CD14-positive monocyte (primary cell): Measurements from ENCODE around the gene DGUOK. TPM values are rescaled to one million over a fixed set of nuclear protein-coding genes. Genes with fewer than 3 reads are reported as not detected.

ENCODE experiments used
- DNase-seq, 3 donors: peaks; one replicate each; pipeline ENCODE4 v3.0.0-alpha.2; 2011 to 2022
- H2AFZ ChIP-seq: 2 replicates; pipeline ENCODE4 v1.6.0; 2012; ENCODE audit warnings: mild to moderate bottlenecking, low read depth, low read length, inconsistent platforms; ENCODE audit not compliant: insufficient read depth, poor library complexity, severe bottlenecking
- H3K27ac ChIP-seq, 2 donors: 1 replicate in 1 of 2; 2 replicates in 1 of 2; pipeline ENCODE4 v1.5.1; 2012 to 2013; ENCODE audit warnings: low read length in 2 of 2, control low read depth in 1 of 2, inconsistent platforms in 1 of 2, low read depth in 1 of 2, mild to moderate bottlenecking in 1 of 2
- H3K27me3 ChIP-seq, 2 donors: one replicate each; pipeline versions ENCODE4 v1.6.0 to v1.6.1; 2011 to 2013; ENCODE audit warnings: low read length in 2 of 2; ENCODE audit not compliant: control insufficient read depth in 2 of 2, insufficient read depth in 2 of 2
- H3K36me3 ChIP-seq, 2 donors: replicated peaks in 1 of 2; 1 replicate in 1 of 2; 2 replicates in 1 of 2; pipeline versions ENCODE4 v1.5.1 to v1.6.1; 2012 to 2013; ENCODE audit warnings: low read length in 2 of 2, control low read depth in 1 of 2, inconsistent platforms in 1 of 2, mild to moderate bottlenecking in 1 of 2; ENCODE audit not compliant: insufficient read depth in 2 of 2, control insufficient read depth in 1 of 2
- H3K4me1 ChIP-seq, 2 donors: 1 replicate in 1 of 2; 2 replicates in 1 of 2; pipeline versions ENCODE4 v1.5.1 to v1.6.1; 2012 to 2013; ENCODE audit warnings: low read length in 2 of 2, control low read depth in 1 of 2, inconsistent platforms in 1 of 2, mild to moderate bottlenecking in 1 of 2, moderate library complexity in 1 of 2; ENCODE audit not compliant: insufficient read depth in 2 of 2, control insufficient read depth in 1 of 2
- H3K4me2 ChIP-seq: replicated peaks from 2 replicates; pipeline ENCODE3; 2012; ENCODE audit warnings: low read length, moderate library complexity, mild to moderate bottlenecking; ENCODE audit not compliant: poor library complexity, severe bottlenecking; ENCODE audit errors: extremely low read depth
- H3K4me3 ChIP-seq, 3 experiments: fragments of 200-600 bp in 1 of 3; sonication (generic) in 1 of 3; replicated peaks in 1 of 3; 1 replicate in 2 of 3; 2 replicates in 1 of 3; pipeline ENCODE4 v1.5.1; 2011 to 2013; ENCODE audit warnings: low read length in 3 of 3, mild to moderate bottlenecking in 3 of 3, control low read depth in 2 of 3, low read depth in 2 of 3, inconsistent platforms in 1 of 3, moderate library complexity in 1 of 3
- H3K79me2 ChIP-seq: 2 replicates; pipeline ENCODE4 v1.6.0; 2012; ENCODE audit warnings: mild to moderate bottlenecking, control low read depth, inconsistent platforms, low read length, moderate library complexity; ENCODE audit not compliant: insufficient read depth
- H3K9ac ChIP-seq: 2 replicates; pipeline ENCODE4 v1.6.0; 2017; ENCODE audit warnings: low read length, mild to moderate bottlenecking; ENCODE audit not compliant: insufficient read depth, poor library complexity, severe bottlenecking
- H3K9me3 ChIP-seq, 2 donors: replicated peaks in 1 of 2; 1 replicate in 1 of 2; 2 replicates in 1 of 2; pipeline versions ENCODE4 v1.5.1 to v1.6.1; 2012 to 2013; ENCODE audit warnings: low read length in 2 of 2, control low read depth in 1 of 2; ENCODE audit not compliant: control insufficient read depth in 1 of 2, insufficient read depth in 1 of 2
- H4K20me1 ChIP-seq: 2 replicates; pipeline ENCODE4 v1.6.0; 2012; ENCODE audit warnings: mild to moderate bottlenecking, low read length, control low read depth, moderate library complexity; ENCODE audit not compliant: insufficient read depth
- H3K27ac Mint-ChIP-seq, 7 donors: one replicate each; pipeline ENCODE4 v1.8.0; 2020; ENCODE audit warnings: mild to moderate bottlenecking in 7 of 7, mixed read lengths in 7 of 7, moderate library complexity in 6 of 7, inconsistent platforms in 2 of 7
- H3K27me3 Mint-ChIP-seq, 3 donors: one replicate each; pipeline ENCODE4 v1.8.0; 2021 to 2022; ENCODE audit warnings: low read depth in 3 of 3, mild to moderate bottlenecking in 3 of 3, mixed read lengths in 3 of 3, moderate library complexity in 3 of 3, inconsistent platforms in 1 of 3
- H3K36me3 Mint-ChIP-seq, 2 donors: one replicate each; pipeline ENCODE4 v1.8.0; 2020; ENCODE audit warnings: mixed read lengths in 2 of 2, inconsistent platforms in 1 of 2, mild to moderate bottlenecking in 1 of 2
- H3K4me1 Mint-ChIP-seq: one replicate; pipeline ENCODE4 v1.8.0; 2020; ENCODE audit warnings: mild to moderate bottlenecking, mixed read lengths
- H3K4me3 Mint-ChIP-seq, 2 donors: one replicate each; pipeline ENCODE4 v1.8.0; 2020; ENCODE audit warnings: mild to moderate bottlenecking in 2 of 2, mixed read lengths in 2 of 2, moderate library complexity in 1 of 2
- H3K9me3 Mint-ChIP-seq, 7 donors: one replicate each; pipeline ENCODE4 v1.8.0; 2020 to 2022; ENCODE audit warnings: mixed read lengths in 7 of 7, mild to moderate bottlenecking in 6 of 7, moderate library complexity in 6 of 7, inconsistent platforms in 2 of 7
- CTCF ChIP-seq: fragments of 200-600 bp; IDR thresholded peaks from one replicate; pipeline ENCODE4 v1.8.0; 2022; ENCODE audit warnings: antibody characterized with exemption, mild to moderate bottlenecking
- WGBS: methylation state at CpG from one replicate; pipeline ENCODE4 v1.1.5; 2013; ENCODE audit warnings: missing lambda C conversion rate; ENCODE audit not compliant: insufficient coverage; 5-methylcytosine and 5-hydroxymethylcytosine counted together
- intact Hi-C, 2 donors: fragments of 100-400 bp; cut with micrococcal nuclease; formaldehyde crosslinking; loops; one replicate each; pipeline versions ENCODE4 v1.15.0 to v1.15.1; 2023
- polyA plus RNA-seq, 3 donors: library from polyadenylated mRNA; depleted of rRNA in 1 of 3; unstranded in 2 of 3; stranded (reverse) in 1 of 3; fragments of 300-500 nt in 2 of 3; fragments of >200 nt in 1 of 3; fragmentation: Illumina TruSeq in 2 of 3; gene quantifications; 1 replicate in 2 of 3; 2 replicates in 1 of 3; pipeline ENCODE4 v1.2.3, GENCODE V29; 2012 to 2021

Gene DGUOK
- polyA plus RNA-seq, 3 donors, result 62.9 to 129 (median 123) TPM

GRCh38 chr2:73931531-73932500, 5.1 kb downstream of the DGUOK start:
- TF ChIP-seq CTCF, result no peak
- Histone ChIP-seq H3K4me2 (no peak overlapping the region), H3K9ac (no peak overlapping the region), H3K4me3 (no peak overlapping the region), H3K36me3 (peaks cover 11 to 50% of the 10 kb centered on the region in 2 donors), H2AFZ (no peak overlapping the region), H3K27ac (peak overlapping the region in 1 of 2 donors; percentile 61), H3K4me1 (peaks cover 40 to 57% of the 10 kb centered on the region in 2 donors), H3K79me2 (peaks cover 100% of the 10 kb centered on the region), H3K27me3 (no peaks in the 10 kb centered on the region), H4K20me1 (peaks cover 48% of the 10 kb centered on the region), H3K9me3 (no peaks in the 10 kb centered on the region)
- no peak overlapping the region for H3K4me3 Mint-ChIP-seq
- H3K36me3 Mint-ChIP-seq, result peaks cover 50 to 58% of the 10 kb centered on the region in 2 donors
- peak overlapping the region in 5 of 7 donors; percentile 35 to 81 (median 67) for H3K27ac Mint-ChIP-seq
- no peaks in the 10 kb centered on the region for H3K9me3 Mint-ChIP-seq
- WGBS, result 91% methylated on average over 5 of the region's 7 CpGs
- peaks cover 0 to 2% (median 0%) of the 10 kb centered on the region in 3 donors for H3K27me3 Mint-ChIP-seq
- H3K4me1 Mint-ChIP-seq, result peaks cover 60% of the 10 kb centered on the region
- intact Hi-C loops, result loop anchor here in 1 of 2 donors (5.0 kb wide), 1 partner anchor 50 kb away; the partner anchor contains the start of gene TET3
- DNase-seq, result peak in 2 of 3 donors; percentile 28 to 66

GRCh38 chr2:73933194-73933593, 6.5 kb downstream of the DGUOK start:
- TF ChIP-seq CTCF, result no peak
- Mint-ChIP-seq H3K27me3 (peaks cover 0 to 2% (median 0%) of the 10 kb centered on the region in 3 donors), H3K9me3 (no peaks in the 10 kb centered on the region), H3K4me1 (peaks cover 68% of the 10 kb centered on the region), H3K4me3 (no peak overlapping the region), H3K36me3 (peaks cover 55 to 61% of the 10 kb centered on the region in 2 donors), H3K27ac (peak overlapping the region in 4 of 7 donors; percentile 5 to 67 (median 43))
- WGBS, result 100% methylated on average over 3 of the region's 3 CpGs
- DNase-seq, result no peak
- H3K4me1 ChIP-seq, result peaks cover 41 to 57% of the 10 kb centered on the region in 2 donors
- H3K9me3 ChIP-seq, result no peaks in the 10 kb centered on the region
- peaks cover 62% of the 10 kb centered on the region for H4K20me1 ChIP-seq
- peak overlapping the region in 1 of 2 donors; percentile 14 for H3K27ac ChIP-seq
- no peak overlapping the region for H2AFZ ChIP-seq
- no peak overlapping the region for H3K4me2 ChIP-seq
- peaks cover 11 to 51% of the 10 kb centered on the region in 2 donors for H3K36me3 ChIP-seq
- H3K4me3 ChIP-seq, result no peak overlapping the region
- H3K79me2 ChIP-seq, result peaks cover 97% of the 10 kb centered on the region
- intact Hi-C loops, result loop anchor here in 1 of 2 donors (5.0 kb wide), 1 partner anchor 49 kb away; the partner anchor contains the start of gene TET3
- no peaks in the 10 kb centered on the region for H3K27me3 ChIP-seq
- H3K9ac ChIP-seq, result no peak overlapping the region
